ENCODE data around the gene CHTOP. TPM values are rescaled to one million over a fixed set of nuclear protein-coding genes. Genes with fewer than 3 reads are reported as not detected.

The CHTOP gene
- total and polyA plus RNA-seq, 8 donors: 27.9 to 87.4 (median 35.7) TPM

DNA sequence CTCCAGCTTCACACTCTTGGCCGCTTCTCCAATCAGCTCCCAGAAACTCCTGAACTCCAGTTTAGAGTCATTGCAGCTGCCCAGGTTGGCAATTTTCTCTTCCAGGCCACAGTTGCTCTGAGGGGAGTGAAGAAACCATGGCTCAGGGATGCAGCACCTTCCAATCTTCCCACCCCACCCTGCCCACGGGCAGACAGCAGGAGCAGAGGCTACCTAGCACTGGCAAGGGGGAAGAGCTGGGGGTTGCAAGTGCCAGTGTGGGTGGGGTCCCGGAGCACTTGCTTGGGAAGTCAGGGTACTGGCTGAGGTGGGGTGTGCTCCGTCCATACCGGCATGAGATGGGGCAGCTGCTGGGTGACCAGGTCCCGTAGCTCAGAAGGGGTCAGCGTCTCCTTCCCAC is 19.0 kb upstream of the CHTOP start:
- Histone ChIP-seq H3K27me3 (no peaks in the 10 kb centered on the region), H3K9me3 (no peaks in the 10 kb centered on the region), H3K27ac (no peak overlapping the region), H3K4me3 (no peak overlapping the region), H3K4me1 (peaks cover 0 to 2% (median 0%) of the 10 kb centered on the region in 3 donors), H3K36me3 (no peaks in the 10 kb centered on the region)
- no peak for FAIRE-seq
- intact Hi-C loops (cut with DNase I): no loop called here
- no peak for ATAC-seq
- TF ChIP-seq, protein P1, sequence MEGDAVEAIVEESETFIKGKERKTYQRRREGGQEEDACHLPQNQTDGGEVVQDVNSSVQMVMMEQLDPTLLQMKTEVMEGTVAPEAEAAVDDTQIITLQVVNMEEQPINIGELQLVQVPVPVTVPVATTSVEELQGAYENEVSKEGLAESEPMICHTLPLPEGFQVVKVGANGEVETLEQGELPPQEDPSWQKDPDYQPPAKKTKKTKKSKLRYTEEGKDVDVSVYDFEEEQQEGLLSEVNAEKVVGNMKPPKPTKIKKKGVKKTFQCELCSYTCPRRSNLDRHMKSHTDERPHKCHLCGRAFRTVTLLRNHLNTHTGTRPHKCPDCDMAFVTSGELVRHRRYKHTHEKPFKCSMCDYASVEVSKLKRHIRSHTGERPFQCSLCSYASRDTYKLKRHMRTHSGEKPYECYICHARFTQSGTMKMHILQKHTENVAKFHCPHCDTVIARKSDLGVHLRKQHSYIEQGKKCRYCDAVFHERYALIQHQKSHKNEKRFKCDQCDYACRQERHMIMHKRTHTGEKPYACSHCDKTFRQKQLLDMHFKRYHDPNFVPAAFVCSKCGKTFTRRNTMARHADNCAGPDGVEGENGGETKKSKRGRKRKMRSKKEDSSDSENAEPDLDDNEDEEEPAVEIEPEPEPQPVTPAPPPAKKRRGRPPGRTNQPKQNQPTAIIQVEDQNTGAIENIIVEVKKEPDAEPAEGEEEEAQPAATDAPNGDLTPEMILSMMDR (IDR thresholded peaks at IDR 0.05): no peak
- 88 to 91% methylated on average over 7 of the region's 7 CpGs for WGBS, 2 donors
- DNase-seq: no peak

DNA sequence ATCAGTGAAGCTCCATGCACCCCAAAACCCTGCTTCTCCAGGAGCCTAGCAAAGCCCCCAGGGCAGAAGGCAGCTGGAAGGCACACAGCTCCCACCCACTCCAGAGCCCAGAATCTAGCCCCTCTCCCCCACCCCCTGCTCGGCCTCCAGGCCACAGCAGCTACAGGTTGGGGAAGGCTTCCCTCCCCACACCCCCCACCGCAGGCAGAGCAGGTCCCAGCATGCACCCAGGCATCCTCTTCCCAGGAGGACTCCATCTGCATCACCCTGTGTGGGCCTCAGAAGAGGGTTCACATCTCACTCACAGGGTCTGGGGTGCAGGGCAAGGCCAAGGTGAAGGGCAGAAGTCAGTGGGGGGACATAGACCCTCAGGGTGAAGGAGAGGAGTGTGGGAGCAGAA is 18.5 kb upstream of the CHTOP start:
- H3K4me3 ChIP-seq: no peak overlapping the region
- peaks cover 0 to 2% (median 0%) of the 10 kb centered on the region in 3 donors for H3K4me1 ChIP-seq
- no peak for ATAC-seq

DNA sequence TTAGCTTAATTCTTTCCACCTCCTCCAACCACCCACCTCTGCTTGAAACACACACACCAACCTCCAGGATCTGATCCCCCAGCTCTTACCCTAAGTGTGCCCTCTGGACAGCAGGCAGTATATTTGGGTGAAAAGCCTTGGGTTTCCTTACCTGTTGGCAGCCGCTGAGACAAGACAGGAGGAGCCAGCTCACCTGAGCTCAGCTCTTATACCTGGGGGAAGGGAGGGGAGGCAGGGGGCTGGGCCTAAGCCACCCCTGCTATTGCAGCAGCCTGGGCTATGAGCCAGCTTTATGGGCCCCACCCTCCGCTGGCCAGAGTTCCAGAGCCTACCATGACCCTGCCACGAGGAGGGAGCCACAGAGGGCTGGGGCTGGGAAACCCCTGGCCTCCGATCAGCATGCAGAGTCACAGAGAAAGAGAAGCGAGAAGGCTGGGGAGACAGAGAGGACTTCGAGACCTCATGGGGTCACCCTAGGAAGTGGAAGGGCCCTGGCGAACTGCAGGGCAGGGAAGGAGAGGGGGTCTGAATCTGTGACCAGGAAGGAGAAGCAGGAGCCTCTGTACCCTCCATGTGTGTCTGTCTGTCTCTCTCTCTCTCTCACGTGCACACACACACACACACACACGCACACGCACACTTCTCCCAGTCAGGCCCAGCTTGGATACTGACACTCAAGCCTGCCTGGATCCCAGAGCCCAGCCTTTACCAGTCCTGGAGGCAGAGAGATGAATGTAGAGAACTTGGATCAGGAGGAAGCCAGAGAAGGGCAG is 17.5 kb upstream of the CHTOP start, which contains the start of gene S100A14:
Gene S100A14 (minus strand): TSS at position 182 of the 773 bp plus-strand sequence. CDS start 467 bp downstream, outside the sequence.
- WGBS, 2 donors: 61 to 68% methylated on average over 10 of the region's 10 CpGs
- no peak for FAIRE-seq
- TF ChIP-seq, protein P1 (IDR thresholded peaks at IDR 0.05): no peak

More for the DNA sequence above, 18.5 kb upstream of the CHTOP start:
- H3K9me3 ChIP-seq: no peaks in the 10 kb centered on the region
- 74 to 86% methylated on average over 1 to 2 of the region's 2 CpGs for WGBS, 2 donors
- no peak for FAIRE-seq
- intact Hi-C loops (cut with DNase I): no loop called here
- TF ChIP-seq, protein P1 (IDR thresholded peaks at IDR 0.05): no peak
- no peaks in the 10 kb centered on the region for H3K27me3 ChIP-seq
- H3K36me3 ChIP-seq: no peaks in the 10 kb centered on the region
- H3K27ac ChIP-seq: peak overlapping the region in 2 of 4 donors; percentile 63 to 67
- no peak for DNase-seq

DNA sequence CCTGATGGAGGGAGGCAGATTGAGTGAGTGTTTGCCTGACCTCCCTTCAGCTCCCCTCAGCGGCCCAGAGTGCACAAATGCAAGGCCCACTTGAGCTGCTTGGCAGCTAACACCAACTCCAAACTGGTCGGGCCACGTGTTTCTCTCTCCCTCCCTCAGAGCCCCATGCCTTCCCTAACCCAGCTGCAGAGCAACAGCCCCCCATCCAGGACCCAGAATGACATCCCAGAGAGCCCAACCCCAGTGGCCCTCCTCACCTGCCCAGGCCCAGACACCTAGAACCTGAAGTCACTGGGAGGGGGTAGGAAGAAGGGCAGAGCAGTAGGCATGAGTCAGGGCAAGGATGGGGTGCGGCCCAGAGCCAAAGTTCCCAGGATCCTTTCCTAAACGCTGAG is 17.0 kb upstream of the CHTOP start:
- Histone ChIP-seq H3K36me3 (no peaks in the 10 kb centered on the region), H3K4me3 (no peak overlapping the region), H3K27me3 (no peaks in the 10 kb centered on the region), H3K4me1 (peaks cover 0 to 2% (median 0%) of the 10 kb centered on the region in 3 donors), H3K9me3 (no peaks in the 10 kb centered on the region), H3K27ac (peak overlapping the region in 2 of 4 donors; percentile 63 to 67)
- intact Hi-C loops (cut with DNase I): no loop called here
- TF ChIP-seq, protein P1 (IDR thresholded peaks at IDR 0.05): no peak
- DNase-seq (peak in 1 of 6 donors; percentile 49), FAIRE-seq (no peak), ATAC-seq (no peak)
- 71 to 79% methylated on average over 5 of the region's 5 CpGs for WGBS, 2 donors

More for the DNA sequence above, 17.5 kb upstream of the CHTOP start, which contains the start of gene S100A14:
- Histone ChIP-seq H3K27ac (peak within 1 kb of the TSS in 3 of 4 donors; percentile 49 to 67 (median 63)), H3K27me3 (no peaks in the 10 kb centered on the region), H3K4me1 (peaks cover 0 to 2% (median 0%) of the 10 kb centered on the region in 3 donors), H3K36me3 (no peaks in the 10 kb centered on the region), H3K9me3 (no peaks in the 10 kb centered on the region), H3K4me3 (no peak within 1 kb of the TSS)
- DNase-seq (peak; percentile 54 to 86 (median 71)), ATAC-seq (peak; percentile 57 to 73 (median 66))
- intact Hi-C loops (cut with DNase I): no loop called here

DNA sequence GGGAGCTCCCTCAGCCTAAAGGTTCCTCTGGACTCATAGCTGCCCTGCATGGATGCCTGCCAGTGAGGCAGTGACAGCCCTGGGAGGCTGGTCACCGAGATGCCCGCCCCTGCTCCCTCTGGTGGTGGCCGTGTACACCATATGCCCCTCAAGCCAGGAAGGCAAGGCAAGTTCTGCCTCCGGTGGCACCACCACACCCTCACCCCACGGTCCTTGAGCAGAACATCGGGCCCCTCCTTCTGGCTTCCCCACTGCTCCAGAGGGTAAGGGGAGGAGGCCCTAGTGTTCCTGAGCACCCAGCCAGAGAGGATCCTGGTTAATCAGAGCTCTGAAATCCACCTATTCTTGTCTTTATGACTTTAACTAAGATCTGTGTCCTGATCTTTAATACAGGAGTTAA is 16.2 kb upstream of the CHTOP start:
- ATAC-seq: peak; percentile 38 to 77 (median 52)
- FAIRE-seq: no peak
- H3K4me3 ChIP-seq: no peak overlapping the region
- H3K27ac ChIP-seq: peak overlapping the region in 2 of 4 donors; percentile 63 to 67
- H3K9me3 ChIP-seq: no peaks in the 10 kb centered on the region
- peaks cover 0 to 2% (median 0%) of the 10 kb centered on the region in 3 donors for H3K4me1 ChIP-seq
- 8 to 29% methylated on average over 6 of the region's 6 CpGs for WGBS, 2 donors
- DNase-seq: peak in 4 of 6 donors; percentile 73 to 90 (median 76)
- peaks cover 0 to 5% (median 0%) of the 10 kb centered on the region in 3 donors for H3K36me3 ChIP-seq
- intact Hi-C loops (cut with DNase I): no loop called here
- TF ChIP-seq, protein P1 (IDR thresholded peaks at IDR 0.05): peak in 3 of 4 donors; percentile 35 to 57 (median 36)
- no peaks in the 10 kb centered on the region for H3K27me3 ChIP-seq
